HG03442 (cell line): ENCODE measurements around the gene TMEM184A.
"Not testable (repeated sequence)": the region's sequence is repeated elsewhere in the genome, so short reads cannot be mapped to it uniquely, and the experiment has no call there.

Source experiments
- ATAC-seq: cut with Tn5 transposase; IDR thresholded peaks from one replicate; pipeline ENCODE4 v1.9.1; 2021; ENCODE audit warnings: mild to moderate bottlenecking, moderate library complexity; ENCODE audit not compliant: unreplicated experiment

The TMEM184A gene

DNA sequence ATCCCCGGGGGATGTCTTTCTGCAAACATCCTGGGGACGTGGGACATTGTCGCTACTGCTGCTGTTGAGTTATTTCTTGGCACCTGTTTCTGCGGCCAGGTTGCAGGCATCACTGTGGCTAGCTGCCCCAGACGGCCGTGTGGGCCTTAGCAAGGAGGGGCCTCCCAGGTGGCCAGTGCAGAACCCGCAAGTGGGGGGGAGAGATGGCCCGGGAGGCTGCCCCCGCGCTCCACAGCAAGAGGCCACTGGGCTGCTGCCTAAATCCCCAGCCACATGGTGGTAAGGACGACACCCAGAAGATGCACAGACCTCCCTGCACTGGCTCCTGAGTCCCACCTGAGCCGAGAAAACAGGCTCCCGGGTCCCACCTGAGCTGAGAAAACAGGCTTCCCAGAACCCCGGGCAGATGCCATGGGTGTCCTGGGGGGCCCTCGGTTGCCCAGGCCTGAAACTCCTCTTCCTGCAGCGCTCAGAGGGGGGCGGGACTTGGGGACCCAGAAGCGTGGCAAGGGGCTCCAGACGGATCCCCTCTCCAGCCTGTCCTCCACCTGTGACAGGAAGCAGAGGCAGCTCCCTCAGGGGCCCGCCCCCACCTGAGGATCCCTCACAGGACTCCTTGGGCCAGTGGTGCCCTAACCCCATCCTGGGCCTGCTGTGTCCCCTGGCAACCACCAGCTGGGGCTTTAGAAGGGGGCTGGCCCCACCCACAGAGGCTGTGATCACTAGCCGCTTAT, 26.5 kb downstream of the TMEM184A start:
- no peak for ATAC-seq

DNA sequence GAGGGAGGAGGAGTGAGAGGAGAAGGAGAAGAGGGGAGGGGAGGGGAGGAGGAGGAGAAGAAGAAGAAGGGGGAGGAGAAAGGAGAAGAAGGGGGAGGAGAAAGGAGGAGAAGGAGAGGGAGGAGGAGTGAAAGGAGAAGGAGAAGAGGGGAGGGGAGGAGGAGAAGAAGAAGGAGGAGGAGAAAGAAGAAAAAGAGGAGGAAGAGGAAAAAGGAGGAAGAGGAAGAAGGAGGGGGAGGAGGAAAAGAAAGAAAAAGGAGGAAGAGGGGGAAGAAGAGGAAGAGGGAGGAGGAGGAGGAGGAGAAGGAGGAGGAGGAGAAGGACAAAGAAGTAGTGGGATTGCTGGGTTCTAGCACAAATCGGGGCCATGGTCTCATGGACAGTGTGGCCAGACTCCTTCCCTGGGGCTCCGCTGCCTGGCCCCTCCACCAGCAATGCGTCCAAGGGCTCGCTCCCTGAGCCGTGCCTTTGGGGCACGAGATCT, 29.7 kb downstream of the TMEM184A start:
- no peak for ATAC-seq

DNA sequence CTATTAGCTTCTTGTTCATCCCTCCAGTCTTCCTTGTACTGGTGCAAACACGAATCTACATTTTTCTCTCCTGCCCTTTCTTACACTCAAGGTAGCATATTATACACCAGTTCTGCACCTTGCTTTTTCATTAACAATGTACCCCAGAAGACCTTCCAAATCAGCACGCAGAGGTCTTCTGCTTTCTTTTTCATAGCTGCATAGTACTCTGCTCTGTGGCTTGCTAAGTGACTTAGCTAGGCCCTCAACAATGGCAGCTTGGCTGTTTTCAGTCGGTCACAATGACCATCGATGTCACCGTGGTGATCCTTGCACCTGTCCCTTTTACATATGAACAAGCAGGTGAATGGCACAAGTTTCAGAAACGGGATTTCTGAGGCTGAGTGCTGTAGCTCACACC, 30.6 kb downstream of the TMEM184A start:
- no peak for ATAC-seq

DNA sequence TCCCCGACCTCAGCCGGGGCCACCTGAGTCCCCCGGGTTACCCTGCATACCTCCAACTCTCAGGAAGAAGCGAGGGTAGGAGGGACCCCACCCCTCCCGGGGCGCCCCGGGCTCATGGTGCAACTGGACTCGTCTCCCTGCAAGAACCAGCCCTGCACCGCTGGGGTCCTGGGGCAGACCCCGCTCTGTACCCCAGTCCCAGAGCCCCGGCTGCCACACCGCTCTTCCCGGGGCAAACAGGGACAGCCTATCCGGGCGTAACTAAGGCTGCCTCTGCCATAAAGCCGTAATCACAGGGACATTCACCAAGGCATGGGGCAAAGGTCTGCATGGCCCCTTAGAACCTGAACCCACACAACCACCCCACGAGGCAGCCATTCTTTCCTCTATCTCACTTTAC, 32.2 kb downstream of the TMEM184A start:
- no peak for ATAC-seq

DNA sequence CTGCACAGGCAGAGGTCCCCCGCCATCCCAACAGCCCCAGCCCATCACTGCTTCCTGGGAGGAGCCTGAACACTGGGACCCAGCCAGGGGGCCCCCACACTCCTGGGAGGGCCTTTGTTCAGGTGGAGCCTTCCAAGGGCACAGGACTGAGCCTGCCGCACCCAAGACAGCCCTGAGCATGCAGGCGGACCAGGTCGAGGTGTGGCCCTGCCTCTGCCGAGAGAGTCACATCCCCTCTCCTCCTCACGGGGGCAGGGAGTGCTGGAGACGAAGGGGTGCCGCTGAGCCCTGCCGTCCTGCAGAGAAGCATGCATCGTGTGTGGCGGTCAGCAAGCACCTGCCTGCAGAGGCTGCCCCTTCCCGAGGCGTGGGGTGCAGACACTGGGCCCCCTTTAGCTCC, 32.8 kb downstream of the TMEM184A start:
- ATAC-seq = no peak

DNA sequence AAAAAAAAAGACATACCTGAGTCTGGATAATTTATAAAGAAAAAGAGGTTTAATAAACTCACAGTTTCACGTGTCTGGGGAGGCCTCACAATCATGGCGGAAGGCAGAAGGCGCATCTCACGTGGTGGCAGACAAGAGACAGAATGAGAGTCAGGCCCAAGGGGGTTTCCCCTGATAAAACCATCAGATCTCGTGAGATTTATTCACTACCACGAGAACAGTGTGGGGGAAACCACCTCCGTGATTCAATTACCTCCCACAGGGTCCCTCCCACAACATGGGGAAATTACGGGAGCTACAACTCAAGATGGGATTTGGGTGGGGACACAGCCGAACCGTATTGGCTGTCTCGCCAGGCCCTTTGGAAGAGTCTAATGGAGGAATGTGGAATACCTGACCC, 34.5 kb downstream of the TMEM184A start:
- ATAC-seq = no peak

DNA sequence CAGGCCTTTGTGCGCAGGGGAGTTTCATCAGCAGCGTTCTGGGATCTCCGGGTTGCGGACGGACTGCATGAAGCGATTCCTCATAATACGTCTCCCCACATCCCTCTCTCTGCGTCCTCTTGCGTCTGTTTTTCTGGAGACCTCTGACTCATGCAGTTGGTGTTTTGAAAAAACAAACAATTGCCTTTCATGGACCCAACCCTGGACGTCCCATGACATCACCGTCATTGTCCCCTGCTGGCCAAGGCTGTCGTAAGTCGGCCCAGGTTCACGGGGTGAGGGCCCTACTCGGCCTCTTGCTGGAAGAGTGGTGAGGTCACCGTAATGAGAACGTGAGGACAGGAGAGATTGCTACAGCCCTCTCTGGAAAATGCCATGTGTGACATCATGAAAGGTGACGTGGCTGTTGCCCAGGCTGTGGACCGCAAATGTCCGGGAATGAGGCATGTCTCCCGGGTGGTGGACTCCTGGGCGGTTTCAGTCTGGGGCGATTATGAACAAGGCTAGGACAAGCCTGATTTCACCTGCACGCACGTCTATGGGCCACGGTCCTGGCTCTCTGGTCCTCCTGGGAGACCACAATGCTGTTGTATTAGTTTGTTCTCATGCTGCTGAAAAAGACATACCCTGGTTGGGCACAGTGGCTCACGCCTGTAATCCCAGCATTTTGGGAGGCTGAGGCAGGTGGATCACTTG, 35.3 kb downstream of the TMEM184A start:
- no peak for ATAC-seq

DNA sequence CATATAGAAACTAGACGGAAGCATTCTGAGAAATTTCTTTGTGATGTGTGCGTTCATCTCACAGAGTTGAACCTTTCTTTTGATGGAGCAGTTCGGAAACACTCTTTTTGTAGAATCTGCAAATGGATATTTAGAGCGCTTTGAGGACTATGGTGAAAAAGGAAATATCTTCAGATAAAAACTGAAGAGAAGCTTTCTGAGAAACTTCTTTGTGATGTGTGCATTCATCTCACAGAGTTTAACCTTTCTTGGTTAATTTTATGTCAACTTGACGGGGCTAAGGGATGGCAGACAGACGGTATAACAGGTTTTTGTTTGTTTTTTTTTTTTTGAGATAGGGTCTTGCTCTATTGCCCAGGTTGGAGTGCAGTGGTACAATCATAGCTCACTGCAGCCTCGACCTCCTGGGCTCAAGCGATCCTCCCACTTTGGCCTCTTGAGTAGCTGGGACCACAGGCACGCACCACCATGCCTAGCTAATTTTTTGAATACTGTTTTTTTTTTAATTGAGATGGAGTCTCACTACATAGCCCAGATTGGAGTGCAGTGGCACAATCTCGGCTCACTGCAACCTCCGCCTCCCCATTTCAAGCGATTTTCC, 36.6 kb downstream of the TMEM184A start:
- not testable (repeated sequence) for ATAC-seq

DNA sequence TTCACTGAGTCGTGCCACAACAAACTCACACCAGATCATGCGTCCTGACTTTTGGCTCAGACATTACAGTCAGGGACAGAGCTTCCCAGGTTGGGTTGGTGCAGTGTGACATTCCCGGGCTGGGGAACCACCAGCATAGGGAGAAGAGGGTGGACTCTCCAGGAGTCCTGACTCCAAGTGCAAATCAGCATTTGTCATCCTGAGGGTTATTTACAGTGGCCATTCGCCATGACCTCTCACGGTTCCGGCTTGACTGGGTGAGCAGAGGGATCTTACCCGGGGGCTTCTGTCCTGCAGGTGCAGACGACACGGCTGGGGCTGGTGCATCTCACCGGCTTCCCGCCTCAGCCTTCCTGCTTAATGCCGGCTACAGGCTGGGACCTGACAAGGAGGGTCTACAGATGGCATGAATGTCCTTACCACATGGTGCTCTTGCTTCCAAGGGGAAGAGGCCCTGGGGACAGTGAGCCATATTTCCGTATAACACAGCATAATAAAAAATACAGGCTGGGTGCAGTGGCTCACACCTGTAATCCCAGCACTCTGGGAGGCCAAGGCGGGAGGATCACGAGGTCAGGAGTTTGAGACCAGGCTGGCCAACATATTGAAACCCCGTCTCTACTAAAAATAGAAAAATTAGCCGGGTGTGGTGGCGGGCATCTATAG, 39.3 kb downstream of the TMEM184A start:
- ATAC-seq = no peak

DNA sequence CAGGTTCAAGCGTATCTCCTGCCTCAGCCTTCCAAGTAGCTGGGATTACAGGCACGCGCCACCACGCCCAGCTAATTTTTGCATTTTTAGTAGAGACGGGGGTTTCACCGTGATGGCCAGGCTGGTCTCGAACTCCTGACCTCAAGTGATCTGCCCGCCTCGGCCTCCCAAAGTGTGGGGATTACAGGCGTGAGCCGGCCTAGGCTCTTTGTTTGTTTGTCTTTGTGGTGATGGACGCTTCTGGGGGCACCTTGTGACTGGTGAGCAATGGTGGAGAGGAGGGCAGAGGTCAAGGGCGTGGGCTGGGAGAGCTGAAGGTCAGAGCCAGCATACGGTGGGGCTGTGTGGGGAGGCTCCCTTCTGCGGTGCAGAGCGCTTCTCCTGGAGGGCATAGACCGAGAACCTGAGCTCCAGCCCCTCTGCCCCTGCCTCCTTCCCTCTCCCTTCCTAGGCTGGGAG, 40.5 kb downstream of the TMEM184A start:
- ATAC-seq = not testable (repeated sequence)

DNA sequence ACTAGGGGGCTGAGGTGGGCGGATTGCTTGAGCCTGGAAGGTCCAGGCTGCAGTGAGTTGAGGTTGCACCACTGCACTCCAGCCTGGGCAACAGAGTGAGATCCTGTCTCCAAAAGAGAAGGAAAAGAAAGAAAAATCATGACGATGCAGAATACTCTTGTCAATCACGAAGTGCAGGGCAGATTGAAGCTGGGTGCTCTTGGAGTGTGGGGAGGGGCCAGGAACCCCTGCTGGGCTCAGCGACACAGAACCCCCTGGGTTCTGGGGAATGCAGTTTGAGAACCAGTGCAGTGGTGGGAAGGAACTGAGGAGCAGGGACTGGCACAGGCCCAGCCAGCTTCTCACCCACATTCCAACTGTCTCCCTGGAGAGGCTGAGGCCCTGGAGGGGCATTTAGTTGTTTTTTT, 41.0 kb downstream of the TMEM184A start:
- no peak for ATAC-seq

DNA sequence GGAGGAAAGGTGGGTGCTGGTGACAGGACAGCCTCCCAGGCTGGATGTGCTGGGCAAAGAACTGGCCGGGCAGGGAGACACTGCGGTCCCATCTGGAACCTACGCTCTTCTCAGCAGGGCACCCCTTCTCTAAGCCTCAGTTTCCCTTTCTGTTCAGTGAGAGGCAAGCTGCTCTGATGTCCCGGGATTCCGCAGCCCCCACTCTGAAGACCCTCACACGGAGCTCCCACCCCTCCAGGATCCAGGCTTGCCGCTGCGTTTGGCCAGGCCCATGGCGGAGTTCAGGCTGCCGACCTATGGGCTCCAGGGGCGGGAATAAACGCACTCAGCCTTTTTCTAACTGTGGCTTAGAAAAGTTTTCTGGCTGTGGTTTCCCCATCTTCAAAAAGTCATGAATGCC, 41.6 kb downstream of the TMEM184A start:
- ATAC-seq = no peak

DNA sequence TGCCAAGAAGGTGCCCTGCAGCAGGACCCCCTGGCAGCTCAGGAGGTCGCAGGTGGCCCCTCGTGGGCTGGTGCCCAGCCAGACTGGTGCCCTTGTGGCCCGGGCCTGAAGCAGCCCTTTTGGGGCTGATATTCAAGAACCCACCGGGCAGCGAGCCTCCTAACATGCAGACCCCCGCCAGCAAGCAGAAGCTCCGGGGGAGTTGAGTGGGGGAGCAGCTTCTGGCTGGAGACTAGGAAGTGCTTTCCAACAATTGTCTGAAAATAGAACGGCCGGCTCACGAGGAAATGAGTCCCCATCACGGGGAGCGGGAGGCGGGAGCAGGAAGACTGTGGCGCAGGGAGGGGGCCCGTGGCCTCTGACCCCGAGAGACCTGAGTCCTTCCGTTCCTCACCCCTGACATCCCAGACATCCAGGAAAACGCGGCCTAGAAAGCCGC, 42.3 kb downstream of the TMEM184A start:
- no peak for ATAC-seq

DNA sequence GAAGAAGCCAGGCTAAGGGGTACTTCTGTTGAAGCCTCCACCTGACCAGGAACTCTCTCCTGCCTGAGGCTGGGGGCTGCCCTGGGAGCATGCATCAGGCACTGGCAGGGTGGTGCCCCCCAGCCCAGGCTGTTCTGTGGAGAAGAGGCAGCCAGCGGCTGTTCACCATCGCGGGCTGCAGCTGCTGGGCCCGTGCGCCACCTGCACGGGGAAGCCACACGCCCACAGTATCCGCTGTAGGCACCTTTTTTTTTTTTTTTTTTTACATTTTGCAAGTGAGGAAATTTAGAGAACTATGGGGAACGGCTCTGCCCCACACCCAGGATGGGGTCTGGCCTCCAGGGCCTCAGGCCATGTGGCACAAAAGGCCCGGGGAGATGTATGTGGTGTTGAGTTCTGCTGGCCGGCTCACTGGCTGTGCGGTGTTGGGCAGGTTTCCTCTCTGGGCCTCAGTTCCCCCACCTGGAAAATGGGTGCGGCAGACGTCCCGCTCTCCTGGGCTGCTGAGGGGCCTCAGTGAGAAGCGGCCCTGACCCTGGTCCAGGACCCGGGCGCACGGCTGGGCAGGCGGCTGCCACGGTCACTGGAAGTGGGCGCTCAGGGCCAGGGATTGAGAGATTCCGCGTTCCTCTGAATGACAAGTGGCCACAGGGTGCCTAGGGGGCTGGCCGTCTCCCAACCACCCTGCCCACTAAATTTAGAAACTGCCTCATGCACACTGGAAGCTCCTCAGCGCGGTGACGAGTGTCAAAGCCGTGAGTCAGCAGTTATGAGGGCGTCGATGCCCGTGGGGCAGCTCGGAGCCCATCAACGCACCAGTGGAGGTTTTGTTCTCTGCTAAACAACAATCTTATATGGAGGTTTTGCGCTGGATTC, 43.0 kb downstream of the TMEM184A start:
- no peak for ATAC-seq

DNA sequence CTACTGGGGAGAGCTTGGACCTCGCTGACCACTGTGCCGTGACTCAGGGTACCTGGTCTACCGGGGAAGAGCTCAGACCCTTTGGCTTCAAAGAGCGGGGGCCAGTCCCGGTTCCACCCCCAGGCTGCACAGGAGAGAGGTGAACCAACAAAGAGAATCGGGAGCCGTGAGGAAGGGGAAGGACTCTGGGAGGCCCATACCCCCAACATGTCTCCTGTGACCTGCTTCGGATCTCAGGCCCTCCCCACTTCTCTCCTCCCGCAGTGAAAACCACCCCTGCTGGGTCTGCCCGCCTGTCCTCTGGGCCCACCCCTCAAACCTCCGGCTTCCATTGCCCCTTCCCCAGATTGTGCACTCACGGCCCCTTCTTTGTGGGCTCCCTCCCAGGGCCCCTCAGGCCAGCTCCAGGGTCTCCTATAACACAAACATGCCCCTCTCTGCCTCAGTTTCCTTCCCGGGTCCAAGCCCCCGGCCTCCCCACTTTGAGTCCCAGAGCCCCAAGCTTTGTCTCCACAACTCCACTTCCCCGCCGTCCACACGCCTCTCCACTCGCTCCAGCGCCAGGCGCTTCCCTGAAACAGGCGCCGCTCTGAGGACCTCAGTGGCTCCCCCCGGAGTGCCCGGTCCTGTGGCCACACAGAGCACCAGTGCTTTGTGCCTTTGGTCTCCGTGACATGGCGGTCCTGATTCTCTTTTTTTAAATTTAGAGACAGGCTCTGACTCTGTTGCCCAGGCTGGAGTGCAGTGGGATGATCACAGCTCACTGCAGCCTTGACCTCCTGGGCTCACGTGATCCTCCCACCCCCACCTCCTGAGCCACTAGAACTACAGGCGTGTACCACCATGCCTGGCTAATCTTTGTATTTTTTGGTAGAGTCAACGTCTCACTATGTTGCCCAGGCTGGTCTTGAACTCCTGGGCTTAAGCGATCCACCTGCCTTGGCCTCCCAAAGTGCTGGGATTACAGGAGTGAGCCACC, 44.3 kb downstream of the TMEM184A start:
- ATAC-seq = no peak

DNA sequence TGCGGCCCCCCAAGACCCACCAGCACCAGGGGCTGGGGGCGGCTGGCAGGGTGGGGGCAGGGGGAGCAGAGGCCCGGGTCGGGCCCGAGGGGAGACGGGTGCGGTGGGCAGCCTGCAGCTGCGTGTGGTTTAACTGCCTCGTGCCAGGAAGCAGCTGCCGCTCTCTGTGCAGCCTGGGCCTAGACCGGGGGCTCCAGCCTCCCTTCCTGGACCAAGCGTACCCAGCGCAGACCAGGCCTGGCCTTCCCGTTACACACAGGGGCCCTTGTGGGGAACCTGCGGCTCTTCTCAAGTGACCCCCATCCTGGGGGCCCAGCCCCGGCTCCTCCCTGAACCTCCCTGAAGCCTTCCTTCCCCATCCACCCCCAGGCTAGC, 45.2 kb downstream of the TMEM184A start:
- no peak for ATAC-seq

DNA sequence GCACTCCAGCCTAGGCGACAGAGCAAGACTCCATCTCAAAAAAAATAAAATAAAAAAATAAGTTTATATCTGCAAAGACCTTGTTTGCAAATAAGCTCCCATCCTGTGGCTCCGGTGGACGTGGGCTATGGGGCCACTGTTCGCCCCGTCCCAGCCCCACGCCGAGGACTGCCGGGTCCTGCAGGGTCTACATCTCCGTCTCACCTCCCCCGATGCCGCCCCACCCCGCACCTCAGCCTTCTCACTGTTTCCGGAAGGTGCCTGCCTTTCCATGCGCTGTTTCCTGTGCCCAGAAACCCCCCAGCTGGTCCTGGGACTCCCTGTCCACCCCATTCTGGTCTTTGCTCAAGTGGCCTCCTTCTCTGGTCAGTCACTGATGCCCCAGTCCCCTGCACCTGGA, 46.8 kb downstream of the TMEM184A start:
- no peak for ATAC-seq

DNA sequence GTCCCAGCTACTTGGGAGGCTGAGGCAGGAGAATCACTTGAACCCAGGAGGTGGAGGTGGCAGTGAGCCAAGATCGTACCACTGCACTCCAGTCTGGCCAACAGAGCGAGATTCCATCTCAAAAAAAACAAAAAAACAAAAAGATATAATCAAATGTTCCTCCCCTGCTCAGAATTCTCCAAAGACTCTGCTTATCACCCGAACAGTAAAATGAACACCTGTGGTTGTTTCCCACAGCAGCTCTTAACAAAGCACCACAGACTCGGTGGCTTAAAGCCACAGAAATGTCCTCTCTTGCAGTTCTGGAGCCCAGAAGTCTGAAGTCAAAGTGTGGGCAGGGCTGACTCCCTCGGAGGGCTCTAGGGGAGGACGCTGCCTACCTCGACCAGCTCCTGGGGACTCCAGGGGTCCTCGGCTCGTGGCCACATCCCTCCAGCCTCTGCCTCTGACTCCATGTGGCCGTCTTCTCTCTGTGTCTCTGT, 47.7 kb downstream of the TMEM184A start:
- no peak for ATAC-seq
